Lower leg skin (tissue), 4 donors: ENCODE data around the gene CD209. TPM values are rescaled to one million over a fixed set of nuclear protein-coding genes. Genes with fewer than 3 reads are reported as not detected.

Experiments used
- DNase-seq, 2 donors: peaks; one replicate each; pipeline ENCODE4 v3.0.0-alpha.2; 2019; ENCODE audit warnings: low spot score in 2 of 2
- H3K4me3 ChIP-seq: fragments of 200-600 bp; sonication (generic); 2 replicates; pipeline ENCODE4 v1.5.1; 2017; ENCODE audit warnings: mild to moderate bottlenecking, low read depth; ENCODE audit not compliant: poor library complexity, severe bottlenecking
- CTCF ChIP-seq, 3 donors: fragments of 450-650 bp; IDR thresholded peaks; one replicate each; pipeline ENCODE4 v1.5.1; 2016; ENCODE audit warnings: antibody characterized with exemption in 3 of 3, mild to moderate bottlenecking in 3 of 3, moderate library complexity in 2 of 3
- POLR2A ChIP-seq, 2 donors: fragments of 450-650 bp; IDR thresholded peaks; one replicate each; pipeline ENCODE4 v1.6.1; 2016 to 2017; ENCODE audit warnings: antibody characterized with exemption in 2 of 2, mild to moderate bottlenecking in 1 of 2, moderate library complexity in 1 of 2
- WGBS, 2 donors: methylation state at CpG; one replicate each; pipeline ENCODE4 v1.1.5; 2018; 5-methylcytosine and 5-hydroxymethylcytosine counted together
- intact Hi-C: fragments of 100-400 bp; cut with DNase I; formaldehyde crosslinking; loops from one replicate; pipeline ENCODE4 v1.15.0; 2023; ENCODE audit warnings: low total_unique reads
- total RNA-seq, 4 donors: library from RNA; depleted of rRNA; stranded (reverse); fragments of >200 nt; gene quantifications; one replicate each; pipeline ENCODE4 v1.1.0, GENCODE V29; 2016

Gene CD209
- total RNA-seq, 4 donors from 2014 or later, result 0.55 to 2.1 (median 1.4) TPM

GRCh38 chr19:7725791-7726190 is 21.5 kb downstream of the CD209 start:
- H3K4me3 ChIP-seq, result no peak overlapping the region
- 58 to 60% methylated on average over 2 of the region's 2 CpGs for WGBS, 2 donors
- TF ChIP-seq POLR2A (IDR thresholded peaks at IDR 0.05), result no peak
- TF ChIP-seq CTCF (IDR thresholded peaks at IDR 0.05), result no peak
- no peak for DNase-seq
- intact Hi-C loops, result no loop called here

- DNase-seq, result no peak
- whole genome bisulfite sequencing, 2 donors, result 51 to 71% methylated on average over 5 of the region's 5 CpGs
- intact Hi-C loops, result no loop called here
- no peak for TF ChIP-seq CTCF (IDR thresholded peaks at IDR 0.05)
- no peak for TF ChIP-seq POLR2A (IDR thresholded peaks at IDR 0.05)
- no peak overlapping the region for H3K4me3 ChIP-seq
Measured at GRCh38 chr19:7722231-7722651, 25.1 kb downstream of the CD209 start.

- H3K4me3 ChIP-seq, result no peak overlapping the region
- no peak for DNase-seq
- intact Hi-C loops, result no loop called here
- TF ChIP-seq POLR2A (IDR thresholded peaks at IDR 0.05), result no peak
- no peak for TF ChIP-seq CTCF (IDR thresholded peaks at IDR 0.05)
- WGBS, 2 donors, result 56 to 74% methylated on average over 3 to 6 of the region's 6 CpGs
Measured at GRCh38 chr19:7720351-7720750, 27.0 kb downstream of the CD209 start.

- WGBS, 2 donors, result 46 to 58% methylated on average over 8 of the region's 8 CpGs
- no peak for TF ChIP-seq CTCF (IDR thresholded peaks at IDR 0.05)
- TF ChIP-seq POLR2A (IDR thresholded peaks at IDR 0.05), result no peak
- no peak overlapping the region for H3K4me3 ChIP-seq
- intact Hi-C loops, result no loop called here
- DNase-seq, result no peak
Measured at GRCh38 chr19:7718668-7719067, 28.7 kb downstream of the CD209 start.

GRCh38 chr19:7716762-7717161 is 30.6 kb downstream of the CD209 start:
- intact Hi-C loops, result no loop called here
- H3K4me3 ChIP-seq, result no peak overlapping the region
- no peak for TF ChIP-seq POLR2A (IDR thresholded peaks at IDR 0.05)
- no peak for TF ChIP-seq CTCF (IDR thresholded peaks at IDR 0.05)
- 85 to 95% methylated on average over 1 of the region's 1 CpG for WGBS, 2 donors
- no peak for DNase-seq

GRCh38 chr19:7715671-7716070 is 31.7 kb downstream of the CD209 start:
- intact Hi-C loops, result no loop called here
- WGBS, 2 donors, result 79 to 91% methylated on average over 1 of the region's 1 CpG
- TF ChIP-seq CTCF (IDR thresholded peaks at IDR 0.05), result no peak
- no peak for TF ChIP-seq POLR2A (IDR thresholded peaks at IDR 0.05)
- DNase-seq, result no peak
- no peak overlapping the region for H3K4me3 ChIP-seq
